Subcutaneous abdominal adipose tissue (tissue), 5 donors: ENCODE results near the gene KRTAP10-8.
"Not testable (repeated sequence)": the region's sequence is repeated elsewhere in the genome, so short reads cannot be mapped to it uniquely, and the experiment has no call there.

Source experiments
- H3K27ac ChIP-seq: one replicate; pipeline ENCODE4 v1.7.0; 2013; ENCODE audit warnings: low read depth, mild to moderate bottlenecking, inconsistent platforms, low read length, moderate library complexity
- H3K27me3 ChIP-seq, 5 donors: one replicate each; pipeline ENCODE4 v1.7.0; 2013; ENCODE audit warnings: low read length in 5 of 5, inconsistent platforms in 1 of 5; ENCODE audit not compliant: control insufficient read depth in 5 of 5, insufficient read depth in 4 of 5
- H3K36me3 ChIP-seq, 5 donors: one replicate each; pipeline ENCODE4 v1.7.0; 2013; ENCODE audit warnings: low read length in 5 of 5; ENCODE audit not compliant: control insufficient read depth in 5 of 5, insufficient read depth in 5 of 5
- H3K4me1 ChIP-seq, 5 donors: one replicate each; pipeline ENCODE4 v1.7.0; 2013; ENCODE audit warnings: low read length in 5 of 5, mild to moderate bottlenecking in 3 of 5, moderate library complexity in 1 of 5; ENCODE audit not compliant: control insufficient read depth in 5 of 5, insufficient read depth in 5 of 5
- H3K4me3 ChIP-seq, 5 donors: one replicate each; pipeline ENCODE4 v1.7.0; 2013; ENCODE audit warnings: low read length in 5 of 5, low read depth in 1 of 5
- H3K9ac ChIP-seq, 5 donors: one replicate each; pipeline ENCODE4 v1.7.0; 2013; ENCODE audit warnings: low read length in 5 of 5, mild to moderate bottlenecking in 4 of 5, moderate library complexity in 3 of 5
- H3K9me3 ChIP-seq, 5 donors: one replicate each; pipeline ENCODE4 v1.7.0; 2013; ENCODE audit warnings: low read length in 5 of 5; ENCODE audit not compliant: control insufficient read depth in 5 of 5
- donor health status: healthy.
- donor health status: healthy.
- donor health status: healthy.
- donor health status: healthy.
- donor health status: healthy.

The KRTAP10-8 gene

GRCh38 chr21:44579833-44580144 is 32.1 kb upstream of the KRTAP10-8 start:
- Histone ChIP-seq H3K4me1 (no peaks in the 10 kb centered on the region), H3K9ac (no peak overlapping the region), H3K4me3 (no peak overlapping the region), H3K27me3 (peaks cover 0 to 9% (median 6%) of the 10 kb centered on the region in 5 donors), H3K36me3 (no peaks in the 10 kb centered on the region), H3K9me3 (peaks cover 7 to 33% (median 29%) of the 10 kb centered on the region in 5 donors), H3K27ac (no peak overlapping the region)

DNA sequence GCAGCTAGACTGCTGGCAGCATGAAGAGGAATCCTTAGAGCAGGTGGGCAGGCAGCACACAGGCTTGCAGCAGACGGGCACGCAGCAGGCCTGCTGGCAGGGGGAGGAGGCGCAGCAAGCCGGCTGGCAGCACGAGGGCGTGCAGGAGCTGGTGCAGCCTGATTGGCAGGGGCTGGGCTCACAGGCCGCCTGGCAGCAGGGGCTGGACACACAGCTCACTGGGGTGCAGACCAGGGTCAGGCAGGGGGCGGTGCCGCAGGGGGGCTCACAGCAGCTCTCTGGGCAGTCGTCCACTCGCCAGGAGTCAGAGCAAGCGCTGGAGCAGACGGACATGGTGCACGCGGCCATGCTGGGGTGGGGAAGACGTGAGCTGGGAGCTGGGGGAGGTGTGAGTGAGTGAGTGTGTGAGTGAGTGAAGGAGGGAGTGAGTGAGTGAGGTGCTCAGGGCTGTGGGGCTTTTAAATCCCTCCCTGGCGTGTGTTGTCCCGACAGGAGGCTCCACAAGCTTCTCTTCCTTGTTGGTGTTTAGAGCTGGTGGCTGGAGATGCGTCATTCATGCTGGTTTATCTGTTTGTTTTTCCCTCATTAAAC is 31.6 kb upstream of the KRTAP10-8 start, which contains the start of gene KRTAP10-5:
Gene KRTAP10-5 (minus strand): TSS at position 374 of the 591 bp plus-strand sequence. CDS start 26 bp downstream, at position 348.
- H3K9me3 ChIP-seq, result peaks cover 7 to 33% (median 29%) of the 10 kb centered on the region in 5 donors
- not testable (repeated sequence) for H3K4me3 ChIP-seq

GRCh38 chr21:44581158-44581557 is 30.7 kb upstream of the KRTAP10-8 start:
- H3K36me3 ChIP-seq, result no peaks in the 10 kb centered on the region
- no peak overlapping the region for H3K9ac ChIP-seq
- peaks cover 7 to 34% (median 27%) of the 10 kb centered on the region in 5 donors for H3K9me3 ChIP-seq
- no peak overlapping the region for H3K4me3 ChIP-seq
- peaks cover 6 to 15% (median 11%) of the 10 kb centered on the region in 5 donors for H3K27me3 ChIP-seq
- no peak overlapping the region for H3K27ac ChIP-seq
- no peaks in the 10 kb centered on the region for H3K4me1 ChIP-seq

More for the DNA sequence above, 31.6 kb upstream of the KRTAP10-8 start, which contains the start of gene KRTAP10-5:
- H3K4me1 ChIP-seq, H3K27ac ChIP-seq, H3K9ac ChIP-seq, H3K27me3 ChIP-seq, H3K36me3 ChIP-seq: not testable (repeated sequence)

DNA sequence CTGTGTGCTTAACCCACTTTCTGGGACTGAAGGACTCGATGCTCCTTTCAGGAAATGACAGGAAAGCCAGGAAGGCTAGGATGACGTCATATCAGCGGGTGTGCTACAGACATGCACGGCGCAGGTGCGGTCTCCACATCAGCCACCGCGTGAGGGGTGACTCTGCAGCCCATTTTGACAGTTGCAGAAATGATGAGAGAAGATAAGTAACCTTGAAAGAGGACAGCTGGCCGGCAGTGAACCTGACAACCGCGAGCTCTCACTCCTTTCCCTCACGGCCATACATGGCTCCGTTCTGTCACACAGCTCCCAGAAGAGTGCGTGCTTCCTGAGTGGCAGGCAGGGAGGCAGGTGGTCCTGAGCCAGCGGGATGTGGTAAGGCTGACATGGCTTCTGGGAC is 29.8 kb upstream of the KRTAP10-8 start:
- Histone ChIP-seq H3K9me3 (peaks cover 3 to 29% (median 19%) of the 10 kb centered on the region in 5 donors), H3K27me3 (peaks cover 6 to 15% (median 11%) of the 10 kb centered on the region in 5 donors), H3K27ac (no peak overlapping the region), H3K36me3 (no peaks in the 10 kb centered on the region), H3K9ac (no peak overlapping the region), H3K4me1 (no peaks in the 10 kb centered on the region), H3K4me3 (no peak overlapping the region)

DNA sequence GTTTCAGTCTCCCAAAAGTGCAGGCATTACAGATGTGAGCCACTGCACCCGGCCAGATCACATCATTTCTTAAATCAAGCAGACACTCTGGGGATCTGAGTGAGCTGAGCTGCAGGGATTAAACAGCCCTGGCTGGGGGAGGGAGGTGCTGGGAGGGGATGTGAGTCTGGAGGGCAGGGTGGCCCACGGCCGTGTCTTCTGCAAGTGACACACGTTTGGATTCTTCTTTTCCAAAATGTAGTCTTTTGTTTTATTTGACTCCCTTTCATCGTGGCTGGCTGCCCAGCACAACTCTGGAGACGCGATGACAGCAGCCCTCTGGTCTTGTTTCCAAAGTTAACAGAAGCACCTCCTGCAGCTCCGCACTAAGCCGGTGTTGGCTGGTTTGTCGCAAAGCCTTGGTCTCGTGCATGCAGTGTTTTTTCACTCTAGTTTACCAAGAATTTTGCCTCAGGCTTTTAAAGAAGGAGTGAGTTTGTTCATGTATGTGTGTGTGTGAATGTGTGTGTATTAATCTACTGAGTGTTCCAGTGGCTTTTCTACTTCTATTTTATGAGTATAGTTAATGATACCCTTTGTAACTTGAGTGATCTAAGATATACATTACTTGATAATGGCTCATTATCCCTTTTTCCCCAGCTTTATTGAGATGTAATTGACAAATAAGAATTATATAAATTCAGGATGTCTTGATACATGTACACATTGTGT is 28.6 kb upstream of the KRTAP10-8 start:
- H3K27ac ChIP-seq, result no peak overlapping the region
- H3K4me1 ChIP-seq, result no peaks in the 10 kb centered on the region
- H3K36me3 ChIP-seq, result no peaks in the 10 kb centered on the region
- H3K4me3 ChIP-seq, result no peak overlapping the region
- H3K9ac ChIP-seq, result no peak overlapping the region
- peaks cover 6 to 15% (median 11%) of the 10 kb centered on the region in 5 donors for H3K27me3 ChIP-seq
- peaks cover 0 to 24% (median 14%) of the 10 kb centered on the region in 5 donors for H3K9me3 ChIP-seq

DNA sequence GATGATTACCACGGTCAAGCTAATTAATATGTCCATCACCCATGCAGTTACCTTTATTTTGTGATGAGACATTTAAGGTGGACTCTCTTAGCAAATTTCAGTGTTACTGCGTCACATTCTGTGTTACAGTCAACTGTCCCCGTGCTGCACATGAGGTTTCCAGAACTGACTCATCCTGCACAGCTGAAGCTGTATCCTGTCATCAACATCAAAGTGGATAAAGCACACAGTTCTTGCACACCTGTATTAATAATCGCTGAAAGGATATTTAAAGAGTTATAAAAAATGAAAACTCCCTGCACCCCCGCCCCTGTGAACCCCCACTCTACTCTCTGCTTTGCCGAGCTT is 28.1 kb upstream of the KRTAP10-8 start:
- H3K27me3 ChIP-seq, result peaks cover 6 to 15% (median 11%) of the 10 kb centered on the region in 5 donors
- H3K9me3 ChIP-seq, result peaks cover 0 to 19% (median 14%) of the 10 kb centered on the region in 5 donors
- no peaks in the 10 kb centered on the region for H3K4me1 ChIP-seq
- no peaks in the 10 kb centered on the region for H3K36me3 ChIP-seq
- H3K4me3 ChIP-seq, result no peak overlapping the region
- no peak overlapping the region for H3K9ac ChIP-seq
- no peak overlapping the region for H3K27ac ChIP-seq

- H3K9me3 ChIP-seq, result peaks cover 0 to 17% (median 7%) of the 10 kb centered on the region in 5 donors
- no peak overlapping the region for H3K9ac ChIP-seq
- H3K27ac ChIP-seq, result no peak overlapping the region
- H3K4me3 ChIP-seq, result no peak overlapping the region
- peaks cover 6 to 18% (median 16%) of the 10 kb centered on the region in 5 donors for H3K27me3 ChIP-seq
- no peaks in the 10 kb centered on the region for H3K36me3 ChIP-seq
- H3K4me1 ChIP-seq, result no peaks in the 10 kb centered on the region
Observed at GRCh38 chr21:44585892-44586291, 26.0 kb upstream of the KRTAP10-8 start.

DNA sequence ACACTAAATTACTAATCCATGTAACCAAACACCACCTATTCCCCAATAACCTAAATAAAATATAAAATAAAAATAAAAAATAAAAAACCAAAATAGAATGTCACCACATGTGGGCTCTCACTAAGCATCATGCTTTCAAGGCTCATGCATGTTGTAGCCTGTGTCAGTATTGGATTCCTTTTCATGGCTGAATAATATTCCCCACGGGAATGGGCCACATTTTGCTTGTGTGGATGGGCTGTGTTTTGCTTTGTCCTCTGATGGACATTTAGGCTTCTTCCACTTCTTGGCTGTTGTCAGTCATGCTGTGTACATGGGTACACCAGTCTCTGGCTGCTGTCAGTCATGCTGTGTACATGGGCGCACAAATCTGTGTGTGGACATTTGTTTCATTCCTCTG is 22.8 kb upstream of the KRTAP10-8 start:
- H3K4me3 ChIP-seq, result no peak overlapping the region
- H3K9me3 ChIP-seq, result peaks cover 0 to 10% (median 0%) of the 10 kb centered on the region in 5 donors
- H3K27ac ChIP-seq, result no peak overlapping the region
- peaks cover 2 to 24% (median 4%) of the 10 kb centered on the region in 5 donors for H3K4me1 ChIP-seq
- H3K9ac ChIP-seq, result no peak overlapping the region
- H3K36me3 ChIP-seq, result no peaks in the 10 kb centered on the region
- H3K27me3 ChIP-seq, result peaks cover 6 to 21% (median 13%) of the 10 kb centered on the region in 5 donors

DNA sequence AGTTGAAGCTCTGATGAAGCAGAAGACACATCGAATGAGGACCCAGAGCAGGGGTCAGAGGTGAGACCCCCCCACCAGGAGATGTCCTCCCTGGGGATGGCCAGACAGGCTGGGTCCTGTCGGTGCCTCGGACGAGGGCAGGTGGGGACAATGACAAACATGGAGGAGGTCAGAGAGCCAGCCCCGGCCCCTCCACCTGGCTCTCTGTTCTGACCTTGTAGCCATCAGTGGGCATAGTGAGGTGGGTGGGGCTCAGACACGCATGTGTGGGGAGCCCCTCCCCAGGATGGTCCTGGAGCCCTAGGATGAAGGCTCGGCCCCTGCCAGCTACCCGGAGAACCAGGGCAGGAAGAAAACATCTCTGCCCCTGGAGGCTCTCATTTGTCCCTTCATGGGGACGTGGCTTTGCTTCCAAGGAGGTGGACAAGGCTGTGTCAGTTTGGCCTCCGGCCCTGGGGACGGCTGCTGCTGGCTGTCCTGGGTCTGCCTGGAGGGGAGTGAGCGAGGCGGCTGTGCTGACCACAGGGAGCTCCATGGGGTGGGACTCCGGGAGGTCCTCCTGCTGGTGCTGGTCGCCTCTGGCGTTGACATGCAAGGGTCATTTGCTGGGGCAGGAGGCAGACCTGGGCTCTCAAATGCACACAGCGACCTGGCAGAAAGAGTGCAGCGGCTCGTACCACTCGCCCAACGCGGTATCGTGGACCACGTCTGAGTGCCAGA is 22.1 kb upstream of the KRTAP10-8 start:
- peaks cover 0 to 10% (median 0%) of the 10 kb centered on the region in 5 donors for H3K9me3 ChIP-seq
- no peak overlapping the region for H3K27ac ChIP-seq
- H3K27me3 ChIP-seq, result peaks cover 6 to 20% (median 13%) of the 10 kb centered on the region in 5 donors
- peaks cover 2 to 24% (median 4%) of the 10 kb centered on the region in 5 donors for H3K4me1 ChIP-seq
- H3K36me3 ChIP-seq, result no peaks in the 10 kb centered on the region
- H3K9ac ChIP-seq, result no peak overlapping the region
- no peak overlapping the region for H3K4me3 ChIP-seq

- no peaks in the 10 kb centered on the region for H3K36me3 ChIP-seq
- no peak overlapping the region for H3K4me3 ChIP-seq
- H3K27ac ChIP-seq, result no peak overlapping the region
- no peak overlapping the region for H3K9ac ChIP-seq
- peaks cover 0 to 9% (median 0%) of the 10 kb centered on the region in 5 donors for H3K9me3 ChIP-seq
- peaks cover 6 to 17% (median 12%) of the 10 kb centered on the region in 5 donors for H3K27me3 ChIP-seq
- peaks cover 2 to 24% (median 4%) of the 10 kb centered on the region in 5 donors for H3K4me1 ChIP-seq
Observed at GRCh38 chr21:44590311-44590721, 21.6 kb upstream of the KRTAP10-8 start.
